Activated naive CD4-positive, alpha-beta T cell treated with anti-CD3 and anti-CD28 coated beads for 36 hours (primary cell): ENCODE measurements around the gene OR1E1. TPM values are rescaled to one million over a fixed set of nuclear protein-coding genes. Genes with fewer than 3 reads are reported as not detected.
"Not testable (repeated sequence)": the region's sequence is repeated elsewhere in the genome, so short reads cannot be mapped to it uniquely, and the experiment has no call there.

Source experiments
- CTCF ChIA-PET: fragments of 350-600 bp; sonication (Branson Sonifier 250); formaldehyde crosslinking; loops from one replicate; lab custom pipeline; 2021; ENCODE audit warnings: antibody characterized with exemption; lab: Charles Lee
- DNase-seq: peaks from one replicate; pipeline ENCODE4 v3.0.0-alpha.2; 2020
- H3K27ac Mint-ChIP-seq: one replicate; pipeline ENCODE4 v1.8.0; 2021; ENCODE audit warnings: mild to moderate bottlenecking, mixed read lengths
- H3K27me3 Mint-ChIP-seq: one replicate; pipeline ENCODE4 v1.8.0; 2021; ENCODE audit warnings: low read depth, mixed read lengths
- H3K36me3 Mint-ChIP-seq: one replicate; pipeline ENCODE4 v1.8.0; 2021; ENCODE audit warnings: low read depth, mixed read lengths
- H3K4me1 Mint-ChIP-seq: one replicate; pipeline ENCODE4 v1.8.0; 2021; ENCODE audit warnings: low read depth, mixed read lengths
- H3K4me3 Mint-ChIP-seq: one replicate; pipeline ENCODE4 v1.8.0; 2021; ENCODE audit warnings: mild to moderate bottlenecking, moderate library complexity, mixed read lengths
- H3K9me3 Mint-ChIP-seq: one replicate; pipeline ENCODE4 v1.8.0; 2021; ENCODE audit warnings: mixed read lengths
- intact Hi-C: fragments of 100-400 bp; cut with micrococcal nuclease; formaldehyde crosslinking; loops from one replicate; pipeline ENCODE4 v1.15.1; 2023
- total RNA-seq, 2 experiments: library from RNA; stranded (reverse); gene quantifications; one replicate each; pipeline ENCODE4 v1.2.3, GENCODE V29; 2021

Gene OR1E1
- not detected for total RNA-seq

- H3K4me1 Mint-ChIP-seq, result no peaks in the 10 kb centered on the region
- H3K36me3 Mint-ChIP-seq, result no peaks in the 10 kb centered on the region
- no peak within 1 kb of the TSS for H3K27ac Mint-ChIP-seq
- CTCF ChIA-PET, result no interaction called here
- peaks cover 15% of the 10 kb centered on the region for H3K27me3 Mint-ChIP-seq
- intact Hi-C loops, result no loop called here
- no peaks in the 10 kb centered on the region for H3K9me3 Mint-ChIP-seq
- no peak within 1 kb of the TSS for H3K4me3 Mint-ChIP-seq
- DNase-seq, result no peak
Observed at GRCh38 chr17:3398310-3398709, at the start of gene OR1E1. Gene OR1E1 (minus strand): TSS chr17:3398410. CDS start chr17:3398410, 0 bp downstream.

- H3K4me3 Mint-ChIP-seq, result no peak overlapping the region
- no peaks in the 10 kb centered on the region for H3K4me1 Mint-ChIP-seq
- intact Hi-C loops, result no loop called here
- no peaks in the 10 kb centered on the region for H3K36me3 Mint-ChIP-seq
- no peaks in the 10 kb centered on the region for H3K9me3 Mint-ChIP-seq
- H3K27ac Mint-ChIP-seq, result no peak overlapping the region
- CTCF ChIA-PET, result no interaction called here
- peaks cover 7% of the 10 kb centered on the region for H3K27me3 Mint-ChIP-seq
- peak; percentile 10 for DNase-seq
Observed at GRCh38 chr17:3447625-3448024, 49.4 kb upstream of the OR1E1 start.

GRCh38 chr17:3440451-3440850 lies 42.2 kb upstream of the OR1E1 start:
- H3K4me1 Mint-ChIP-seq, result no peaks in the 10 kb centered on the region
- H3K27me3 Mint-ChIP-seq, result peaks cover 4% of the 10 kb centered on the region
- intact Hi-C loops, result no loop called here
- no peak overlapping the region for H3K4me3 Mint-ChIP-seq
- H3K36me3 Mint-ChIP-seq, result no peaks in the 10 kb centered on the region
- no peaks in the 10 kb centered on the region for H3K9me3 Mint-ChIP-seq
- DNase-seq, result no peak
- CTCF ChIA-PET, result no interaction called here
- no peak overlapping the region for H3K27ac Mint-ChIP-seq

- peaks cover 5% of the 10 kb centered on the region for H3K27me3 Mint-ChIP-seq
- H3K4me3 Mint-ChIP-seq, result no peak overlapping the region
- H3K9me3 Mint-ChIP-seq, result no peaks in the 10 kb centered on the region
- no peaks in the 10 kb centered on the region for H3K4me1 Mint-ChIP-seq
- CTCF ChIA-PET, result interaction anchor here (0.9 kb wide), 1 partner anchor 15 kb away, joined by 5 read pairs; no protein-coding TSS in a partner anchor
- H3K27ac Mint-ChIP-seq, result no peak overlapping the region
- intact Hi-C loops, result no loop called here
- H3K36me3 Mint-ChIP-seq, result no peaks in the 10 kb centered on the region
- DNase-seq, result no peak
Observed at GRCh38 chr17:3438368-3438767, 40.2 kb upstream of the OR1E1 start.

GRCh38 chr17:3433741-3434140 lies 35.5 kb upstream of the OR1E1 start, which contains the start of gene OR1E2:
Gene OR1E2 (minus strand): TSS chr17:3433841. CDS start chr17:3433841, 0 bp downstream.
- H3K27ac Mint-ChIP-seq, result no peak within 1 kb of the TSS
- no peaks in the 10 kb centered on the region for H3K36me3 Mint-ChIP-seq
- DNase-seq, result no peak
- H3K27me3 Mint-ChIP-seq, result peaks cover 5% of the 10 kb centered on the region
- CTCF ChIA-PET, result no interaction called here
- H3K4me1 Mint-ChIP-seq, result no peaks in the 10 kb centered on the region
- intact Hi-C loops, result no loop called here
- no peaks in the 10 kb centered on the region for H3K9me3 Mint-ChIP-seq
- H3K4me3 Mint-ChIP-seq, result no peak within 1 kb of the TSS

GRCh38 chr17:3433215-3433614 lies 35.0 kb upstream of the OR1E1 start:
- H3K4me3 Mint-ChIP-seq, H3K4me1 Mint-ChIP-seq, H3K27me3 Mint-ChIP-seq, intact Hi-C loops, H3K36me3 Mint-ChIP-seq, H3K9me3 Mint-ChIP-seq, CTCF ChIA-PET, H3K27ac Mint-ChIP-seq: not testable (repeated sequence)
- DNase-seq, result peak; percentile 51

- Mint-ChIP-seq H3K4me3 (no peak overlapping the region), H3K27ac (no peak overlapping the region), H3K36me3 (no peaks in the 10 kb centered on the region), H3K27me3 (peaks cover 14% of the 10 kb centered on the region), H3K4me1 (no peaks in the 10 kb centered on the region), H3K9me3 (no peaks in the 10 kb centered on the region)
- intact Hi-C loops, result no loop called here
- CTCF ChIA-PET, result no interaction called here
- DNase-seq, result no peak
Observed at GRCh38 chr17:3418222-3418621, 20.0 kb upstream of the OR1E1 start.

- DNase-seq, result no peak
- CTCF ChIA-PET, result interaction anchor here (0.6 kb wide), 1 partner anchor 566 kb away, joined by 4 read pairs; no protein-coding TSS in a partner anchor
- H3K27me3 Mint-ChIP-seq, result peaks cover 19% of the 10 kb centered on the region
- no peak overlapping the region for H3K27ac Mint-ChIP-seq
- no peaks in the 10 kb centered on the region for H3K4me1 Mint-ChIP-seq
- no peak overlapping the region for H3K4me3 Mint-ChIP-seq
- intact Hi-C loops, result no loop called here
- no peaks in the 10 kb centered on the region for H3K9me3 Mint-ChIP-seq
- H3K36me3 Mint-ChIP-seq, result no peaks in the 10 kb centered on the region
Observed at GRCh38 chr17:3415610-3416009, 17.4 kb upstream of the OR1E1 start.

GRCh38 chr17:3412216-3412615 lies 14.0 kb upstream of the OR1E1 start:
- H3K4me1 Mint-ChIP-seq, CTCF ChIA-PET, H3K4me3 Mint-ChIP-seq, intact Hi-C loops, H3K9me3 Mint-ChIP-seq, H3K27ac Mint-ChIP-seq, DNase-seq, H3K36me3 Mint-ChIP-seq: not testable (repeated sequence)
- H3K27me3 Mint-ChIP-seq, result peaks cover 25% of the 10 kb centered on the region

- intact Hi-C loops, result no loop called here
- no peak within 1 kb of the TSS for H3K27ac Mint-ChIP-seq
- H3K4me1 Mint-ChIP-seq, result no peaks in the 10 kb centered on the region
- DNase-seq, result no peak
- H3K9me3 Mint-ChIP-seq, result peaks cover 13% of the 10 kb centered on the region
- H3K4me3 Mint-ChIP-seq, result no peak within 1 kb of the TSS
- CTCF ChIA-PET, result interaction anchor here (0.6 to 0.9 kb wide), 2 partner anchors 32 to 286 kb away, joined by 3 read pairs; no protein-coding TSS in a partner anchor
- peaks cover 30% of the 10 kb centered on the region for H3K27me3 Mint-ChIP-seq
- H3K36me3 Mint-ChIP-seq, result peaks cover 5% of the 10 kb centered on the region
Observed at GRCh38 chr17:3411070-3411469, 12.9 kb upstream of the OR1E1 start, which contains the start of gene OR3A3. Gene OR3A3 (plus strand): TSS chr17:3411370.

- CTCF ChIA-PET, H3K4me3 Mint-ChIP-seq: not testable (repeated sequence)
Observed at GRCh38 chr17:3403856-3404255, 5.6 kb upstream of the OR1E1 start.

GRCh38 chr17:3401786-3402185 lies 3.6 kb upstream of the OR1E1 start:
- intact Hi-C loops, result no loop called here
- no peak for DNase-seq
- CTCF ChIA-PET, result no interaction called here
- Mint-ChIP-seq H3K36me3 (no peaks in the 10 kb centered on the region), H3K27ac (no peak overlapping the region), H3K4me3 (no peak overlapping the region), H3K4me1 (no peaks in the 10 kb centered on the region), H3K27me3 (peaks cover 7% of the 10 kb centered on the region), H3K9me3 (peaks cover 4% of the 10 kb centered on the region)

More at GRCh38 chr17:3403856-3404255, 5.6 kb upstream of the OR1E1 start:
- DNase-seq, H3K36me3 Mint-ChIP-seq, intact Hi-C loops, H3K27ac Mint-ChIP-seq, H3K4me1 Mint-ChIP-seq: not testable (repeated sequence)
- H3K27me3 Mint-ChIP-seq, result peaks cover 13% of the 10 kb centered on the region
- peaks cover 13% of the 10 kb centered on the region for H3K9me3 Mint-ChIP-seq

- no peak overlapping the region for H3K27ac Mint-ChIP-seq
- H3K36me3 Mint-ChIP-seq, result no peaks in the 10 kb centered on the region
- CTCF ChIA-PET, result no interaction called here
- DNase-seq, result no peak
- H3K27me3 Mint-ChIP-seq, result peaks cover 11% of the 10 kb centered on the region
- H3K4me3 Mint-ChIP-seq, result no peak overlapping the region
- H3K9me3 Mint-ChIP-seq, result no peaks in the 10 kb centered on the region
- intact Hi-C loops, result no loop called here
- no peaks in the 10 kb centered on the region for H3K4me1 Mint-ChIP-seq
Observed at GRCh38 chr17:3400055-3400454, 1.8 kb upstream of the OR1E1 start.
